Occipital lobe (tissue), 2 donors: ENCODE measurements around the gene RERE. TPM values are rescaled to one million over a fixed set of nuclear protein-coding genes. Genes with fewer than 3 reads are reported as not detected.
"Not testable (repeated sequence)": the region's sequence is repeated elsewhere in the genome, so short reads cannot be mapped to it uniquely, and the experiment has no call there.

Source experiments
- DNase-seq: peaks from one replicate; lab custom pipeline; 2025; lab: John Stamatoyannopoulos, UW
- total RNA-seq: library from RNA; depleted of rRNA; stranded (reverse); fragments of >200 nt; gene quantifications from one replicate; pipeline ENCODE4 v1.2.3, GENCODE V29; 2014

The RERE gene
- total RNA-seq, 1 donor from 2014 or later: 1,292 TPM

- DNase-seq: no peak
These were observed 10.4 kb downstream of the RERE start for GRCh38 chr1:8807004-8807403.

- DNase-seq: no peak
These were observed 17.0 kb downstream of the RERE start for GRCh38 chr1:8800416-8800815.

GRCh38 chr1:8797216-8797615 lies 20.2 kb downstream of the RERE start:
- no peak for DNase-seq

GRCh38 chr1:8796812-8797211 lies 20.6 kb downstream of the RERE start:
- no peak for DNase-seq

GRCh38 chr1:8794605-8795004 lies 22.8 kb downstream of the RERE start:
- no peak for DNase-seq

- DNase-seq: no peak
These were observed 25.6 kb downstream of the RERE start for GRCh38 chr1:8791819-8792218.

GRCh38 chr1:8790987-8791386 lies 26.5 kb downstream of the RERE start:
- DNase-seq: no peak

GRCh38 chr1:8790478-8790877 lies 27.0 kb downstream of the RERE start:
- no peak for DNase-seq

GRCh38 chr1:8789314-8790214 lies 27.9 kb downstream of the RERE start:
- DNase-seq: no peak

- no peak for DNase-seq
These were observed 30.2 kb downstream of the RERE start for GRCh38 chr1:8787218-8787617.

- DNase-seq: not testable (repeated sequence)
These were observed 31.2 kb downstream of the RERE start for GRCh38 chr1:8786204-8786603.

- no peak for DNase-seq
These were observed 34.5 kb downstream of the RERE start for GRCh38 chr1:8782955-8783354.

- no peak for DNase-seq
These were observed 35.3 kb downstream of the RERE start for GRCh38 chr1:8782001-8782620.

GRCh38 chr1:8780405-8780804 lies 37.0 kb downstream of the RERE start:
- no peak for DNase-seq

- DNase-seq: no peak
These were observed 39.6 kb downstream of the RERE start for GRCh38 chr1:8777867-8778266.

GRCh38 chr1:8776104-8776503 lies 41.3 kb downstream of the RERE start:
- DNase-seq: no peak

GRCh38 chr1:8767006-8767405 lies 50.4 kb downstream of the RERE start:
- no peak for DNase-seq

GRCh38 chr1:8765198-8765597 lies 52.2 kb downstream of the RERE start:
- no peak for DNase-seq

- DNase-seq: no peak
These were observed 53.0 kb downstream of the RERE start for GRCh38 chr1:8764293-8764937.

- DNase-seq: no peak
These were observed 53.6 kb downstream of the RERE start for GRCh38 chr1:8763888-8764287.

- no peak for DNase-seq
These were observed 62.4 kb downstream of the RERE start for GRCh38 chr1:8754993-8755392.

- DNase-seq: no peak
These were observed 63.2 kb downstream of the RERE start for GRCh38 chr1:8754247-8754650.
